ENCODE data around the gene SPSB2.

GRCh38 chr12:6866920-6867412 lies 6.1 kb downstream of the SPSB2 start:
- TF ChIP-seq CTCF (IDR thresholded peaks at IDR 0.05) (no peak), POLR2A (IDR thresholded peaks at IDR 0.05) (no peak)
